Activated T-cell treated with anti-CD3 and anti-CD28 coated beads for 4 hours (primary cell): ENCODE data around the gene TRIOBP.
A peak's percentile ranks its signal among the peaks of the same experiment; 100 is the strongest.
"Not testable (repeated sequence)": the region's sequence is repeated elsewhere in the genome, so short reads cannot be mapped to it uniquely, and the experiment has no call there.

Experiments
- DNase-seq: peaks from one replicate; pipeline ENCODE4 v3.0.0-alpha.2; 2020

TRIOBP gene

GRCh38 chr22:37782340-37783168, 85.7 kb downstream of the TRIOBP start:
- DNase-seq: no peak

- DNase-seq: no peak
Measured at GRCh38 chr22:37784829-37785495, 88.1 kb downstream of the TRIOBP start.

GRCh38 chr22:37790234-37790633, 93.4 kb downstream of the TRIOBP start:
- no peak for DNase-seq

- no peak for DNase-seq
Measured at GRCh38 chr22:37792494-37792893, 95.6 kb downstream of the TRIOBP start.

- DNase-seq: no peak
Measured at GRCh38 chr22:37794376-37794775, 97.5 kb downstream of the TRIOBP start.

GRCh38 chr22:37796079-37796478, 99.2 kb downstream of the TRIOBP start:
- no peak for DNase-seq

- not testable (repeated sequence) for DNase-seq
Measured at GRCh38 chr22:37797259-37797658, 100.4 kb downstream of the TRIOBP start.

- DNase-seq: no peak
Measured at GRCh38 chr22:37797874-37798500, 101.1 kb downstream of the TRIOBP start.

GRCh38 chr22:37799979-37800378, 103.1 kb downstream of the TRIOBP start:
- not testable (repeated sequence) for DNase-seq

- DNase-seq: no peak
Measured at GRCh38 chr22:37801946-37802309, 105.1 kb downstream of the TRIOBP start.

GRCh38 chr22:37802310-37803194, 105.7 kb downstream of the TRIOBP start:
- no peak for DNase-seq

GRCh38 chr22:37803195-37803638, 106.4 kb downstream of the TRIOBP start:
- no peak for DNase-seq

GRCh38 chr22:37803639-37804351, 106.9 kb downstream of the TRIOBP start:
- DNase-seq: no peak

GRCh38 chr22:37804352-37804880, 107.6 kb downstream of the TRIOBP start:
- no peak for DNase-seq

- DNase-seq: peak; percentile 44
Measured at GRCh38 chr22:37804881-37805809, 108.3 kb downstream of the TRIOBP start.

- DNase-seq: no peak
Measured at GRCh38 chr22:37805810-37806277, 109.0 kb downstream of the TRIOBP start.

GRCh38 chr22:37806409-37807333, 109.8 kb downstream of the TRIOBP start:
- DNase-seq: no peak

- DNase-seq: peak; percentile 80
Measured at GRCh38 chr22:37807410-37808293, 110.8 kb downstream of the TRIOBP start, which contains the start of gene GCAT. TSS of gene GCAT (plus strand) at chr22:37807934. CDS start at chr22:37807968, 34 bp downstream.
